ENCODE measurements around the gene VSTM4. TPM values are rescaled to one million over a fixed set of nuclear protein-coding genes. Genes with fewer than 3 reads are reported as not detected.
A peak's percentile ranks its signal among the peaks of the same experiment; 100 is the strongest.

The VSTM4 gene
- total and polyA plus RNA-seq, 12 donors, result 15.1 to 136 (median 60.3) TPM

DNA sequence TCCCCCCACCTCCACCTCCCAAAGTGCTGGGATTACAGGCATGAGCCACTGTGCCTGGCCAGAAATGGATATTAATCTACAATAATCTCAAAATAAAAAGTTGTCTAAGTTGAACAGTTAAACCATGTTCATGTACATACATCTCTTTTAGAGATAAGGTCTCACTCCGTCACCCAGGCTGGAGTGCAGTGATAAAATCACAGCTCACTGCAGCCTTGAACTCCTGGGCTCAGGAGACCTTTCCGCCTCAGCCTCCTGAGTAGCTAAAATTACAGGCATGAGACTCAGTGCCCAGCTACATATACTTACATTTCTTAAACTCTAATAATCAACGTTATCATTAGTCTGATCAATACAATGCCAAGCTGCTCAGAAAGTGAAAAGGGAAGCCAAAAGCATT lies 36.2 kb downstream of the VSTM4 start:
- H3K9me3 ChIP-seq (replicated peaks in 1 of 3), result no peaks in the 10 kb centered on the region
- WGBS, 4 donors, result 30 to 57% (median 45%) methylated on average over 3 of the region's 3 CpGs
- no peaks in the 10 kb centered on the region for H3K36me3 ChIP-seq (replicated peaks in 1 of 2)
- intact Hi-C loops (cut with DNase I), result no loop called here
- H3K27ac ChIP-seq, result peak overlapping the region; percentile 19 to 83 (median 68)
- H3K4me3 ChIP-seq, result no peak overlapping the region
- DNase-seq, result peak in 4 of 7 donors; percentile 25 to 54 (median 50)
- H3K4me1 ChIP-seq (replicated peaks in 1 of 2), result peaks cover 76 to 80% of the 10 kb centered on the region in 2 donors
- TF ChIP-seq, protein P1, sequence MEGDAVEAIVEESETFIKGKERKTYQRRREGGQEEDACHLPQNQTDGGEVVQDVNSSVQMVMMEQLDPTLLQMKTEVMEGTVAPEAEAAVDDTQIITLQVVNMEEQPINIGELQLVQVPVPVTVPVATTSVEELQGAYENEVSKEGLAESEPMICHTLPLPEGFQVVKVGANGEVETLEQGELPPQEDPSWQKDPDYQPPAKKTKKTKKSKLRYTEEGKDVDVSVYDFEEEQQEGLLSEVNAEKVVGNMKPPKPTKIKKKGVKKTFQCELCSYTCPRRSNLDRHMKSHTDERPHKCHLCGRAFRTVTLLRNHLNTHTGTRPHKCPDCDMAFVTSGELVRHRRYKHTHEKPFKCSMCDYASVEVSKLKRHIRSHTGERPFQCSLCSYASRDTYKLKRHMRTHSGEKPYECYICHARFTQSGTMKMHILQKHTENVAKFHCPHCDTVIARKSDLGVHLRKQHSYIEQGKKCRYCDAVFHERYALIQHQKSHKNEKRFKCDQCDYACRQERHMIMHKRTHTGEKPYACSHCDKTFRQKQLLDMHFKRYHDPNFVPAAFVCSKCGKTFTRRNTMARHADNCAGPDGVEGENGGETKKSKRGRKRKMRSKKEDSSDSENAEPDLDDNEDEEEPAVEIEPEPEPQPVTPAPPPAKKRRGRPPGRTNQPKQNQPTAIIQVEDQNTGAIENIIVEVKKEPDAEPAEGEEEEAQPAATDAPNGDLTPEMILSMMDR (IDR thresholded peaks at IDR 0.05), result no peak
- TF ChIP-seq POLR2A (IDR thresholded peaks at IDR 0.05), result no peak
- H3K27me3 ChIP-seq, result no peaks in the 10 kb centered on the region

DNA sequence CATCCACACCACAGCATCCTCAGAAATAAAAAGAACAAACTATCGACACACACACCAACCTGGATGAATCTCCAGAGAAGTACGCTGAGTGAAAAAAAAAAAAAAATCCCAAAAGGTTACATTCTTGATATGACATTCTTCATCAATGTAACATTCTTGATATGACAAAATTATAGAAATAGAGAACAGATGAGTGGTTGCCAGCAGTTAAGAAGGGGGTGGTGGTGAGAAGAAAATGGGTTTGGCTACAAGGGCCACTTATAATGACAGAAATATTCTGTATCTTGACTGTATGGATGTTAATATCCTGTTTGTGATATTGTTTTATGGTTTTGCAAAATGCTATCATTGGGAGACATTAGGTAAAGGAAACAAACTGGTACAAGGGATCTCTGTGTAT lies 36.9 kb downstream of the VSTM4 start:
- 57 to 67% (median 60%) methylated on average over 2 of the region's 2 CpGs for WGBS, 4 donors
- H3K36me3 ChIP-seq (replicated peaks in 1 of 2), result no peaks in the 10 kb centered on the region
- peak overlapping the region in 3 of 5 donors; percentile 51 to 83 (median 74) for H3K27ac ChIP-seq
- no peak overlapping the region for H3K4me3 ChIP-seq
- DNase-seq, result no peak
- intact Hi-C loops (cut with DNase I), result no loop called here
- TF ChIP-seq POLR2A (IDR thresholded peaks at IDR 0.05), result no peak
- TF ChIP-seq, protein P1 (IDR thresholded peaks at IDR 0.05), result no peak
- no peaks in the 10 kb centered on the region for H3K27me3 ChIP-seq
- H3K9me3 ChIP-seq (replicated peaks in 1 of 3), result no peaks in the 10 kb centered on the region
- H3K4me1 ChIP-seq (replicated peaks in 1 of 2), result peaks cover 69 to 74% of the 10 kb centered on the region in 2 donors

DNA sequence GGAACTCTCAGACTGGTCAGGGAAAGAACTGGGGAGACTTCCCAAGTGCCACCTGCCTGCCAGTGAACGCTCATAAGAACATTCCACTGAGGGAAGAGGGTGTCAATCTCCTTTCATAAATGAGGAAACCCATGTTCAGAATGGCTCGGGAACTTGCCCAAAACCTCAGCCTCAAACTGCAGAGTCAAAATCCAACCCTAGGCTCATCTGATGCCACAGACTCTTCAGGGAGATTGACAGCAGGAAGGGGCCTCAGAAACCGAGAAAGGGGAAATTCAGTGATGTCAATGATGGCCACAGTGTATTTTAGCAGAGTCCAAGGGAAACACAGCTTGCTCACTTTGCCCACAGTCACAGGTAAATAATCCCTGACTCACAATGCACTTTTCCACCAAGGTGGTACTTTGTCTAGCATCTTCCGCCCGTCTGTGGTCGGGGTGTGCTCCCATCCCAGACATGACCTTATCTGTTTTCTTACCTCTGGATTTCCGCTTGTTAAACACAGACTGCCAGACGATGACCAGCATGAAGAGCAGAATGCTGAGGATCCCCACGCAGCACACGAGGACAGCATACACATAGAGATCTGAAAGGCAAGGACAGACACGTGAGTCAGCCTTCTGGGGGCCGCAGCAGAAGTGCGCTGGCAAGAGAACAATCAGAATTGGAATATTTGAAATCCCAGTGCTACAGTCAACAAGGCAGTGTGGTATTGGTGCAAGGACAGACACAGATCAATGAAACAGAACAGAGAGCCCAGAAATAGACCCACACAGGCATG lies 38.4 kb downstream of the VSTM4 start:
- peak; percentile 52 to 86 (median 79) for DNase-seq
- H3K36me3 ChIP-seq (replicated peaks in 1 of 2), result no peaks in the 10 kb centered on the region
- H3K4me1 ChIP-seq (replicated peaks in 1 of 2), result peaks cover 66 to 70% of the 10 kb centered on the region in 2 donors
- H3K4me3 ChIP-seq, result no peak overlapping the region
- intact Hi-C loops (cut with DNase I), result no loop called here
- H3K27me3 ChIP-seq, result no peaks in the 10 kb centered on the region
- 35 to 39% (median 38%) methylated on average over 13 of the region's 13 CpGs for WGBS, 4 donors
- H3K9me3 ChIP-seq (replicated peaks in 1 of 3), result no peaks in the 10 kb centered on the region
- peak overlapping the region in 4 of 5 donors; percentile 35 to 85 (median 68) for H3K27ac ChIP-seq
- TF ChIP-seq POLR2A (IDR thresholded peaks at IDR 0.05), result peak in 1 of 2 donors; percentile 62
- TF ChIP-seq, protein P1 (IDR thresholded peaks at IDR 0.05), result no peak

DNA sequence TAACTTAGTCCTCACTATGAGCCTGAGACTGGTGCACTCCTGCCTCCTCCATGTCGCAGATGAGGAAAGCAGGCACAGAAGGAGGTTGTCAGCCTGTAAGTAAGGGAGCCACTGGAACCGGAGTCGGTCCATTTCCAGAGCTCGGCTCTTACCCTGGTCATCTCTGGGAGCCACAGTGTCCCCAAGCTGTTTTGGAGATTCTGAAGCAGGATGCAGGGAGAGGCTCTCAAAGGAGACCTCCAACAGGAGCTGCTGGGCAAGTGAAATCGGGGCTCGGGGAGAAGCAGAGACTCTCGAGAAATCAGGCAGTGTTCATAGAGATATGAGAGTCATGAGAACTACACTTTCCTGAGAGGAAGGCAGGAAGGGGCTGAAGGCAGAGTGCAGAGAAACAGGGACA lies 39.0 kb downstream of the VSTM4 start:
- TF ChIP-seq, protein P1 (IDR thresholded peaks at IDR 0.05), result no peak
- no peak for TF ChIP-seq POLR2A (IDR thresholded peaks at IDR 0.05)
- intact Hi-C loops (cut with DNase I), result no loop called here
- peak in 1 of 7 donors; percentile 20 for DNase-seq
- Histone ChIP-seq H3K27me3 (no peaks in the 10 kb centered on the region), H3K27ac (peak overlapping the region in 4 of 5 donors; percentile 35 to 85 (median 68)), H3K4me1 (replicated peaks in 1 of 2) (peaks cover 66 to 69% of the 10 kb centered on the region in 2 donors), H3K4me3 (no peak overlapping the region), H3K36me3 (replicated peaks in 1 of 2) (no peaks in the 10 kb centered on the region), H3K9me3 (replicated peaks in 1 of 3) (no peaks in the 10 kb centered on the region)
- WGBS, 4 donors, result 62 to 71% (median 68%) methylated on average over 3 to 7 of the region's 7 CpGs

Data from adrenal gland (tissue), 12 donors.